SK-N-SH treated with all-trans-retinoic acid at 6 μM for 48 hours (cell line): ENCODE results near the gene AP4S1.

Experiments
- BACH2 ChIP-seq: fragments of 250-450 bp; sonication (Bioruptor Pico); IDR thresholded peaks from 2 replicates; pipeline ENCODE4 v1.9.0; 2021; ENCODE audit warnings: mild to moderate bottlenecking, borderline replicate concordance
- ZFP30 ChIP-seq: fragments of 450-650 bp; formaldehyde crosslinking; IDR thresholded peaks from 2 replicates; pipeline ENCODE4 v1.5.0; 2022; ENCODE audit warnings: mild to moderate bottlenecking, moderate library complexity
- TF ChIP-seq, protein P1 (sequence below): fragments of 250-450 bp; sonication (Bioruptor Pico); IDR thresholded peaks from 2 replicates; pipeline ENCODE4 v1.5.1; 2020; ENCODE audit warnings: low read depth, mild to moderate bottlenecking, moderate library complexity
- TF ChIP-seq, protein P2 (sequence below): fragments of 250-450 bp; sonication (Bioruptor Pico); IDR thresholded peaks from 2 replicates; pipeline ENCODE4 v1.8.0; 2020; ENCODE audit warnings: mild to moderate bottlenecking, moderate library complexity, borderline replicate concordance
- TF ChIP-seq, protein P3 (sequence below): fragments of 250-450 bp; sonication (Bioruptor Pico); IDR thresholded peaks from 2 replicates; pipeline ENCODE4 v1.8.0; 2021; ENCODE audit warnings: low read depth, mild to moderate bottlenecking, moderate library complexity, borderline replicate concordance

DNA sequence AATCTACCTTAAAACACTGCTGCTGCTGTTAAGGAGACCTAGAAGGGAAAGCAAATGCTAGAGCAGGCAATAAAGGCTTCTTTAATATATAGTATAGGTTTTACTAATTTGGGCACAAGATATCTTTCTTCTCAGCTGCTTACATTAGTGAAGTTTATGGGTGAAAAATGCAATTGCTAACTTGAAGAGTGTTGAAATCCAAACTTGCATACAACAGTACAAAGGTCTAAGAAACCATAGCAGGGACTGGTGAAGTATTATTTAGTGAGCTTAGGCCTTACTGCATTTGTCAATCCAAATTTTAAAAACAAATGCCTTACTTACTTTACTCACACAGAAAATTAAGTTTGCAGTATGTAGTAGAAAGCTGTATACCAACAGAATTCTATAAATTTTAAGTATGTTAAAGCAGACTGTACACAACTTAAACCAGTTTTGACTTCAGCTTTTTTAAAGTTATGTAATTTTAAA, 1.4 kb upstream of the AP4S1 start:
- TF ChIP-seq, protein P1, sequence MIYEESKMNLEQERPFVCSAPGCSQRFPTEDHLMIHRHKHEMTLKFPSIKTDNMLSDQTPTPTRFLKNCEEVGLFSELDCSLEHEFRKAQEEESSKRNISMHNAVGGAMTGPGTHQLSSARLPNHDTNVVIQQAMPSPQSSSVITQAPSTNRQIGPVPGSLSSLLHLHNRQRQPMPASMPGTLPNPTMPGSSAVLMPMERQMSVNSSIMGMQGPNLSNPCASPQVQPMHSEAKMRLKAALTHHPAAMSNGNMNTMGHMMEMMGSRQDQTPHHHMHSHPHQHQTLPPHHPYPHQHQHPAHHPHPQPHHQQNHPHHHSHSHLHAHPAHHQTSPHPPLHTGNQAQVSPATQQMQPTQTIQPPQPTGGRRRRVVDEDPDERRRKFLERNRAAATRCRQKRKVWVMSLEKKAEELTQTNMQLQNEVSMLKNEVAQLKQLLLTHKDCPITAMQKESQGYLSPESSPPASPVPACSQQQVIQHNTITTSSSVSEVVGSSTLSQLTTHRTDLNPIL, result no peak
- TF ChIP-seq ZFP30 (CRISPR knock-in tag), result no peak
- TF ChIP-seq, protein P2, sequence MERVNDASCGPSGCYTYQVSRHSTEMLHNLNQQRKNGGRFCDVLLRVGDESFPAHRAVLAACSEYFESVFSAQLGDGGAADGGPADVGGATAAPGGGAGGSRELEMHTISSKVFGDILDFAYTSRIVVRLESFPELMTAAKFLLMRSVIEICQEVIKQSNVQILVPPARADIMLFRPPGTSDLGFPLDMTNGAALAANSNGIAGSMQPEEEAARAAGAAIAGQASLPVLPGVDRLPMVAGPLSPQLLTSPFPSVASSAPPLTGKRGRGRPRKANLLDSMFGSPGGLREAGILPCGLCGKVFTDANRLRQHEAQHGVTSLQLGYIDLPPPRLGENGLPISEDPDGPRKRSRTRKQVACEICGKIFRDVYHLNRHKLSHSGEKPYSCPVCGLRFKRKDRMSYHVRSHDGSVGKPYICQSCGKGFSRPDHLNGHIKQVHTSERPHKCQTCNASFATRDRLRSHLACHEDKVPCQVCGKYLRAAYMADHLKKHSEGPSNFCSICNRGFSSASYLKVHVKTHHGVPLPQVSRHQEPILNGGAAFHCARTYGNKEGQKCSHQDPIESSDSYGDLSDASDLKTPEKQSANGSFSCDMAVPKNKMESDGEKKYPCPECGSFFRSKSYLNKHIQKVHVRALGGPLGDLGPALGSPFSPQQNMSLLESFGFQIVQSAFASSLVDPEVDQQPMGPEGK (CRISPR knock-in tag), result no peak
- TF ChIP-seq, protein P3, sequence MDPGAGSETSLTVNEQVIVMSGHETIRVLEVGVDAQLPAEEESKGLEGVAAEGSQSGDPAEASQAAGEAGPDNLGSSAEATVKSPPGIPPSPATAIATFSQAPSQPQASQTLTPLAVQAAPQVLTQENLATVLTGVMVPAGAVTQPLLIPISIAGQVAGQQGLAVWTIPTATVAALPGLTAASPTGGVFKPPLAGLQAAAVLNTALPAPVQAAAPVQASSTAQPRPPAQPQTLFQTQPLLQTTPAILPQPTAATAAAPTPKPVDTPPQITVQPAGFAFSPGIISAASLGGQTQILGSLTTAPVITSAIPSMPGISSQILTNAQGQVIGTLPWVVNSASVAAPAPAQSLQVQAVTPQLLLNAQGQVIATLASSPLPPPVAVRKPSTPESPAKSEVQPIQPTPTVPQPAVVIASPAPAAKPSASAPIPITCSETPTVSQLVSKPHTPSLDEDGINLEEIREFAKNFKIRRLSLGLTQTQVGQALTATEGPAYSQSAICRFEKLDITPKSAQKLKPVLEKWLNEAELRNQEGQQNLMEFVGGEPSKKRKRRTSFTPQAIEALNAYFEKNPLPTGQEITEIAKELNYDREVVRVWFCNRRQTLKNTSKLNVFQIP (CRISPR knock-in tag), result no peak
- TF ChIP-seq BACH2 (CRISPR knock-in tag), result no peak
